ENCODE data around the gene FGF8. TPM values are rescaled to one million over a fixed set of nuclear protein-coding genes. Genes with fewer than 3 reads are reported as not detected.

The FGF8 gene
- total and polyA plus RNA-seq, 2 of the 4 experiments (the other 2 are of a cell fraction) = 0.17 TPM; not detected in 1

DNA sequence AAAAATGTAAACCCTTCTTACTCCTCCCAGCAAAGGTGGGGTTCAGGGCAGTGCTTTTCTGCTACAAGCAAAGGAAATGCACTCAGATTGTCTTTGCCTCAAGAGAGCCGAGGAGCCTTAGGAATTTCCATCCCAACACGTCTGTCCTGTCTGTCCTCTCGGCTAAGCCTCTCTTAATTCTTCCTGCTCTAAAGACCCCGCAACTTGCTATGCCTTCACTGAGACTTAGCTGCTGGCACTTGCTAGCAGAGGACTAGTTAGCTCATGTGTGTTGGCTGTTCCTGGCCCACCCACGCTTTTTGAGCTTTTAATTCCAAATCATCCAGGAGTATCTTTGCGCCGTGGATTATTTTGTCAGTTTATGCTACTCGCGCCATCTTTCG is 7.8 kb upstream of the FGF8 start:
- Histone ChIP-seq H3K4me1 (ENCODE audit: control insufficient read depth, insufficient read depth, low read length) (peaks cover 11% of the 10 kb centered on the region), H2AK5ac (ENCODE audit: low read depth, low read length) (peak overlapping the region; percentile 5; the same call in 1 of the 2 replicates), H4K91ac (ENCODE audit: insufficient read depth, low read depth, low read length) (0 out of 2 replicates have a peak overlapping the region, but pooled peaks have one; percentile 7), H3K4me3 (ENCODE audit: insufficient read depth, low read depth, low read length) (peak overlapping the region; percentile 63), H3K9me1 (ENCODE audit: insufficient read depth, low read length) (no peaks in the 10 kb centered on the region; the same call in 1 of the 2 replicates), H2AK9ac (replicated peaks; ENCODE audit: low read depth, low read length, poor library complexity) (peak overlapping the region; percentile 97), H4K8ac (ENCODE audit: low read depth in 2 of 2, low read length in 2 of 2) (peak overlapping the region; percentile 80), H2BK15ac (ENCODE audit: low read depth, low read length) (no peak overlapping the region), H3K4me2 (ENCODE audit: low read depth, low read length) (peak overlapping the region; percentile 87), H2BK5ac (ENCODE audit: low read depth, low read length, poor library complexity, severe bottlenecking) (peak overlapping the region; percentile 44), H3K27ac (ENCODE audit: insufficient read depth, low read length) (peak overlapping the region; percentile 38), H2BK120ac (ENCODE audit: low read depth, low read length) (no peak overlapping the region), H3K56ac (ENCODE audit: extremely low read depth, insufficient read depth, low read length) (peak overlapping the region; percentile 64; the same call in 1 of the 2 replicates), H3K18ac (ENCODE audit: low read depth, low read length) (no peak overlapping the region), H3K27me3 (ENCODE audit: control insufficient read depth, insufficient read depth, low read length) (peaks cover 2% of the 10 kb centered on the region; the same call in 1 of the 2 replicates), H3K14ac (replicated peaks; ENCODE audit: low read depth, low read length) (peak overlapping the region; percentile 90), H4K5ac (ENCODE audit: low read depth, low read length) (peak overlapping the region; percentile 51; the same call in 1 of the 2 replicates), H3K79me1 (ENCODE audit: low read depth in 1 of 2, low read length in 2 of 2) (peaks cover 31 to 54% of the 10 kb centered on the region in 2 experiments), H3K4ac (ENCODE audit: low read depth, low read length) (peak overlapping the region; percentile 64), H3K23ac (ENCODE audit: low read depth, low read length) (peak overlapping the region; percentile 75), H3K9ac (ENCODE audit: low read depth, low read length) (peak overlapping the region; percentile 58), H4K20me1 (ENCODE audit: insufficient read depth, low read length) (peaks cover 25% of the 10 kb centered on the region), H2AFZ (replicated peaks; ENCODE audit: low read length, poor library complexity) (peak overlapping the region; percentile 92), H3K9me3 (ENCODE audit: control insufficient read depth, insufficient read depth, low read length) (no peaks in the 10 kb centered on the region), H2BK20ac (ENCODE audit: low read depth, low read length) (no peak overlapping the region), H3K36me3 (ENCODE audit: control insufficient read depth, insufficient read depth, low read length) (peaks cover 24% of the 10 kb centered on the region)
- WGBS, 2 experiments (ENCODE audit: extremely low coverage in 2 of 2, insufficient read length in 1 of 2) = 55% methylated on average over 9 of the region's 10 CpGs; no CpG with 5 or more reads in 1 of the 2 experiments
- in situ Hi-C loops (cut with MboI; ENCODE audit: low sequenced_read_pairs) = loop anchor here (5.0 kb wide), 2 partner anchors 176 to 571 kb away; no protein-coding TSS in a partner anchor
- ChIA-PET CTCF (interaction anchor here (0.5 to 0.6 kb wide), 2 partner anchors 19 to 365 kb away, joined by 3 to 4 read pairs; no protein-coding TSS in a partner anchor), POLR2A (ENCODE audit: unreplicated experiment) (interaction anchor here (0.5 kb wide), 1 partner anchor 293 kb away, joined by 5 read pairs; no protein-coding TSS in a partner anchor)
- dilution Hi-C loops (cut with HindIII; ENCODE audit: low sequenced_read_pairs, unreplicated experiment) = no loop called here
- DNase-seq = peak; percentile 15
- no TSS peak for BruUV-seq (replicated peaks)
- no peak for TF ChIP-seq MAZ (IDR thresholded peaks at IDR 0.05; ENCODE audit: borderline replicate concordance, low read depth, low read length)
- no peak for TF ChIP-seq POLR2A (IDR thresholded peaks at IDR 0.05; ENCODE audit: low read depth, low read length)
- TF ChIP-seq MXI1 (IDR thresholded peaks at IDR 0.05; ENCODE audit: borderline replicate concordance, low read depth, low read length) = no peak
- no peak for TF ChIP-seq MAFK (IDR thresholded peaks at IDR 0.05; ENCODE audit: low read depth, low read length)
- TF ChIP-seq RFX5 (IDR thresholded peaks at IDR 0.05; ENCODE audit: low read depth, low read length) = no peak
- TF ChIP-seq RAD21 (IDR thresholded peaks at IDR 0.05; ENCODE audit: low read length) = no peak
- no peak for TF ChIP-seq ELK1 (IDR thresholded peaks at IDR 0.05; ENCODE audit: borderline replicate concordance, low read depth, low read length)
- no peak for TF ChIP-seq FOS (IDR thresholded peaks at IDR 0.05; ENCODE audit: low read depth, low read length)
- no peak for TF ChIP-seq CEBPB (IDR thresholded peaks at IDR 0.05; ENCODE audit: low read depth, low read length)
- TF ChIP-seq, protein P1, sequence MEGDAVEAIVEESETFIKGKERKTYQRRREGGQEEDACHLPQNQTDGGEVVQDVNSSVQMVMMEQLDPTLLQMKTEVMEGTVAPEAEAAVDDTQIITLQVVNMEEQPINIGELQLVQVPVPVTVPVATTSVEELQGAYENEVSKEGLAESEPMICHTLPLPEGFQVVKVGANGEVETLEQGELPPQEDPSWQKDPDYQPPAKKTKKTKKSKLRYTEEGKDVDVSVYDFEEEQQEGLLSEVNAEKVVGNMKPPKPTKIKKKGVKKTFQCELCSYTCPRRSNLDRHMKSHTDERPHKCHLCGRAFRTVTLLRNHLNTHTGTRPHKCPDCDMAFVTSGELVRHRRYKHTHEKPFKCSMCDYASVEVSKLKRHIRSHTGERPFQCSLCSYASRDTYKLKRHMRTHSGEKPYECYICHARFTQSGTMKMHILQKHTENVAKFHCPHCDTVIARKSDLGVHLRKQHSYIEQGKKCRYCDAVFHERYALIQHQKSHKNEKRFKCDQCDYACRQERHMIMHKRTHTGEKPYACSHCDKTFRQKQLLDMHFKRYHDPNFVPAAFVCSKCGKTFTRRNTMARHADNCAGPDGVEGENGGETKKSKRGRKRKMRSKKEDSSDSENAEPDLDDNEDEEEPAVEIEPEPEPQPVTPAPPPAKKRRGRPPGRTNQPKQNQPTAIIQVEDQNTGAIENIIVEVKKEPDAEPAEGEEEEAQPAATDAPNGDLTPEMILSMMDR (conservative IDR thresholded peaks at IDR 0.05; ENCODE audit: low read depth, low read length) = no peak
- TF ChIP-seq, protein P2, sequence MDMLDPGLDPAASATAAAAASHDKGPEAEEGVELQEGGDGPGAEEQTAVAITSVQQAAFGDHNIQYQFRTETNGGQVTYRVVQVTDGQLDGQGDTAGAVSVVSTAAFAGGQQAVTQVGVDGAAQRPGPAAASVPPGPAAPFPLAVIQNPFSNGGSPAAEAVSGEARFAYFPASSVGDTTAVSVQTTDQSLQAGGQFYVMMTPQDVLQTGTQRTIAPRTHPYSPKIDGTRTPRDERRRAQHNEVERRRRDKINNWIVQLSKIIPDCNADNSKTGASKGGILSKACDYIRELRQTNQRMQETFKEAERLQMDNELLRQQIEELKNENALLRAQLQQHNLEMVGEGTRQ (IDR thresholded peaks at IDR 0.05; ENCODE audit: low read depth, low read length) = no peak
- no peak for TF ChIP-seq SMC3 (IDR thresholded peaks at IDR 0.05; ENCODE audit: low read depth, low read length)
- no peak for TF ChIP-seq NFE2L2 (IDR thresholded peaks at IDR 0.05; ENCODE audit: low read depth, low read length)
- no peak for TF ChIP-seq BHLHE40 (IDR thresholded peaks at IDR 0.05; ENCODE audit: low read depth, low read length)
- no peak for TF ChIP-seq RCOR1 (IDR thresholded peaks at IDR 0.05; ENCODE audit: insufficient replicate concordance, low read length)
- no peak for TF ChIP-seq CHD1 (IDR thresholded peaks at IDR 0.05; ENCODE audit: low read depth, low read length)
- ATAC-seq (ENCODE audit: low read depth) = peak; percentile 11
- intact Hi-C loops (cut with micrococcal nuclease) = loop anchor here (10.0 kb wide), 1 partner anchor 489 kb away; no protein-coding TSS in a partner anchor
